GM21360 (cell line): ENCODE measurements around the gene ZNF614.
"Not testable (repeated sequence)": the region's sequence is repeated elsewhere in the genome, so short reads cannot be mapped to it uniquely, and the experiment has no call there.

Experiments
- ATAC-seq: cut with Tn5 transposase; IDR thresholded peaks from one replicate; pipeline ENCODE4 v1.9.1; 2021; ENCODE audit warnings: mild to moderate bottlenecking, moderate library complexity; ENCODE audit not compliant: unreplicated experiment

Gene ZNF614

GRCh38 chr19:52028027-52028779, at the start of gene ZNF614:
ZNF614 (minus strand) TSS chr19:52028379; CDS start chr19:52025745, 2,634 bp downstream.
- peak; percentile 81 for ATAC-seq

- ATAC-seq = no peak
Measured at GRCh38 chr19:52070496-52070895, 42.3 kb upstream of the ZNF614 start.

- ATAC-seq = no peak
Measured at GRCh38 chr19:52069653-52070052, 41.5 kb upstream of the ZNF614 start.

- no peak for ATAC-seq
Measured at GRCh38 chr19:52066258-52066863, 38.2 kb upstream of the ZNF614 start.

GRCh38 chr19:52065399-52065798, 37.2 kb upstream of the ZNF614 start:
- ATAC-seq = no peak

DNA sequence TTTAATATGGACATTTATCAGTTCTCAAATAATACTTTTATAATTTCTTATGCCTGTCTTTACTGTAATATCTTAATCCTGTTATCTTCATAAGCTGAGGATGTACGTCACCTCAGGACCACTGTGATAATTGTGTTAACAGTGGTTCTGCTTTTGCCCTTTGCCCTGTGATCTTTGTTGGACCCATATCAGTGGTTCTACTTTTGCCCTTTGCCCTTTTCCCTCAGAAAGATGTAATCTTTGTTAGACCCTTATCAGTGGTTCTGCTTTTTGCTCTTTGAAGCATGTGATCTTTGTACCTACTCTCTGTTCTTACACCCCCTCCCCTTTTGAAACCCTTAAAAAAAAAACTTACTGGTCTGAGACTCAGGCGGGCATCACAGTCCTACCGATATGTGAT, 28.3 kb upstream of the ZNF614 start:
- not testable (repeated sequence) for ATAC-seq

- ATAC-seq = not testable (repeated sequence)
Measured at GRCh38 chr19:52051736-52052135, 23.6 kb upstream of the ZNF614 start.

DNA sequence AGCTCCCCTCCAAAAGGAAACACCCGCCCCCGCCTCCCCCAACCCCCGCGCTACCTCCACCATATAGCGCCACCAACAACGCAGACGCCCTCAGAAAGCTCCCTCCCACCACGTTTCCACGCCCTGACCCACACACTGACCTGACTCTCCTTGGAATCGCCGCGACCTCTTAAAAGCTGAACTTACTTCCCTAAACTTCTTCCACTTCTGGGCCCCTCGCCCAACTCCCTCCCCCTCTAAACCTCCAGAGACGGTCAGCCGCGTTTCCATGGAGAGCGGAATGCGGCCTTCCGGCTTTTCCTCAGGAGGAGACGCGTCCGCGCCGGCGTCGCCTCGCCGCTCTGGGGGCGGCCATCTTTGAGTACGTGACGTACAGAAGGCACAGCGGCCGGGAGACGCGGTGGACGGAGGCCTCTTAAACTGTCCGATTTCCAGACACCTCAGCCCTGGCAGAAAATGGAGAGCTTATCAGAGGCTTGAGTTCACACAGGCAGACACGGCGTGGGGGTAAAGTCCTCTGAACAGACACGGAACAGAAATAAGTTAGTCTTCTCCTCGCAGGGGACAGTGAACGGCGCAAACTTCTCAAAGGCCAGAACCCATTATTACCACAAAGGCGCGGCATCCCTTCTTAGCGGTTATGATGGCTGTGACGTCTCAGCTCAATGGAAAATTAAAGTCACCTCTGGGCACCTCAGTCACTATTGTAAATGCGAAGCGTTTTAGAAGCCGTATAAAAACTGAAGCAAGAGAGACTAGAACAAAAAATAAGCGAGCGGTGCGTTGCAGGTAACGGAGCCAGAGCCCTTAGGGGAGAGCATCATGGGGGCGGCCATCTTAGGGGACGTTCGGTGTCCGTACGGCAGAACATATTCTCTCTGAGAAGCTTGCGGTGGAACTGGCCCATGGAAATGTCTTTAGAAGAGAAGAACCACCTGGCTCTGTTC, 20.6 kb upstream of the ZNF614 start, which contains the start of gene ZNF432:
Gene ZNF432, minus strand, starts transcription at position 284 of the 947 bp plus-strand sequence. CDS start 1,970 bp downstream, outside the sequence.
- peak; percentile 80 for ATAC-seq

- ATAC-seq = no peak
Measured at GRCh38 chr19:52039169-52039568, 11.0 kb upstream of the ZNF614 start.

GRCh38 chr19:52034051-52034728, 6.0 kb upstream of the ZNF614 start:
- no peak for ATAC-seq

DNA sequence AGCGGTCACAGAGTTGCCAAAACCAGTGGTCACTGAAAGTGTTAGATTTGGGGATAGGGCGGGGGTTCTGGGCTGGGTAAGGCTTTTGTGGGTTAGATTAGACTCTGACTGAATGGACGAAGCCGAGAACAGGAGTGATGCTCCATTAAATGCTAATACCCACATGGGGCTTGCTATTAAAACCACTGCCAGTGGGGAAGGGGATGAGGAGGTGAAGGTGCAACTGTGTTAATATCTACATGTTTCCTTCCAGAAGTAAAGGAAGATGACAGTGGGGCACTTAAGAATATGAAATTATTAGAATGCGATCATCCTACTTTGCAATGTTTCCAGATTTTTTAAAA, 573 bp upstream of the ZNF614 start:
- no peak for ATAC-seq

- ATAC-seq = not testable (repeated sequence)
Measured at GRCh38 chr19:52026255-52026990, 1.8 kb downstream of the ZNF614 start.

DNA sequence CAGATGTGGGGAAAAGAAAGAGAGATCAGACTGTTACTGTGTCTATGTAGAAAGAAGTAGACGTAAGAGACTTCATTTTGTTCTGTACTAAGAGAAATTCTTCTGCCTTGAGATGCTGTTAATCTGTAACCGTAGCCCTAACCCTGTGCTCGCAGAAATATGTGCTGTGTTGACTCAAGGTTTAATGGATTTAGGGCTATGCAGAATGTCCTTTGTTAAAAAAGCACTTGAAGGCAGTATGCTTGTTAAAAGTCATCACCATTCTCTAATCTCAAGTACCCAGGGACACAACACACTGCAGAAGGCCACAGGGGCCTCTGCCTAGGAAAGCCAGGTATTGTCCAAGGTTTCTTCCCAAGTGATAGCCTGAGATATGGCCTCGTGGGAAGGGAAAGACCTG, 3.7 kb downstream of the ZNF614 start:
- not testable (repeated sequence) for ATAC-seq

DNA sequence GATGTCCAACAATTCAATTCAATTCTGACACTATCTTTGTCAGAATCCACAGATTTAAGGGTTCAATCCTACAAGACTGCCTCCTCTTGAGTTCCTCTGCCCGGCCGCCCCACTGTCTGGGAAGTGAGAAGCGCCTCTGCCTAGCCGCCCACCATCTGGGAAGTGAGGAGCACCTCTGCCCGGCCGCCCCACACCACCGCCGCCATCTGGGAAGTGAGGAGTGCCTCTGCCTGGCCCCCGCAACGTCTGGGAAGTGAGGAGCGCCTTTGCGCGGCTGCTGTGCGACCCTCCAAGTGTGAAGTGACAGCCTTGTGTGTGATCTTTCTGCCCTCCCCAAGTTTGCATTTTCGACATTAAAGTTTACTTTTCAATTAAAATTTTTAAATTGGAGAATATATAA, 6.0 kb downstream of the ZNF614 start:
- ATAC-seq = no peak

- no peak for ATAC-seq
Measured at GRCh38 chr19:52020506-52020905, 7.7 kb downstream of the ZNF614 start.

GRCh38 chr19:52010674-52011073, 17.5 kb downstream of the ZNF614 start:
- no peak for ATAC-seq

GRCh38 chr19:52007806-52008557, 20.2 kb downstream of the ZNF614 start, which contains the start of gene ZNF615:
ZNF615 (minus strand) TSS chr19:52008211; CDS start chr19:52003711, 4,500 bp downstream.
- ATAC-seq = peak; percentile 73

GRCh38 chr19:52007451-52007805, 20.8 kb downstream of the ZNF614 start:
- peak; percentile 30 for ATAC-seq

GRCh38 chr19:51994048-51994644, 34.0 kb downstream of the ZNF614 start:
- no peak for ATAC-seq
